ENCODE measurements around the gene MAPK10.

GRCh38 chr4:86060341-86060740, 299.5 kb downstream of the MAPK10 start:
- no peak for TF ChIP-seq CTCF (IDR thresholded peaks at IDR 0.05)
- TF ChIP-seq POLR2AphosphoS5 (IDR thresholded peaks at IDR 0.05), result no peak
- no peak for TF ChIP-seq EP300 (IDR thresholded peaks at IDR 0.05)
